ENCODE measurements around the gene CUBN.

CUBN gene

GRCh38 chr10:17041626-17042520 lies 87.7 kb downstream of the CUBN start:
- no peak for DNase-seq (ENCODE audit: low spot score)

GRCh38 chr10:17038627-17039026 lies 91.0 kb downstream of the CUBN start:
- no peak for DNase-seq (ENCODE audit: low spot score)

- DNase-seq (ENCODE audit: low spot score) = no peak
Observed at GRCh38 chr10:17037910-17038309, 91.7 kb downstream of the CUBN start.

- DNase-seq (ENCODE audit: low spot score) = no peak
Observed at GRCh38 chr10:17035446-17035845, 94.2 kb downstream of the CUBN start.

- DNase-seq (ENCODE audit: low spot score) = no peak
Observed at GRCh38 chr10:17033529-17034260, 95.9 kb downstream of the CUBN start.

GRCh38 chr10:17031637-17032635 lies 97.7 kb downstream of the CUBN start:
- DNase-seq (ENCODE audit: low spot score) = no peak

GRCh38 chr10:17029581-17030271 lies 99.9 kb downstream of the CUBN start:
- DNase-seq (ENCODE audit: low spot score) = no peak

GRCh38 chr10:17029239-17029580 lies 100.4 kb downstream of the CUBN start:
- no peak for DNase-seq (ENCODE audit: low spot score)

GRCh38 chr10:17028798-17029197 lies 100.8 kb downstream of the CUBN start:
- DNase-seq (ENCODE audit: low spot score) = no peak

GRCh38 chr10:17026686-17027485 lies 102.7 kb downstream of the CUBN start:
- no peak for DNase-seq (ENCODE audit: low spot score)

- peak; percentile 9 for DNase-seq (ENCODE audit: low spot score)
Observed at GRCh38 chr10:17025444-17026295, 103.9 kb downstream of the CUBN start.

GRCh38 chr10:17024461-17024860 lies 105.2 kb downstream of the CUBN start:
- no peak for DNase-seq (ENCODE audit: low spot score)

GRCh38 chr10:17023386-17024298 lies 106.0 kb downstream of the CUBN start:
- no peak for DNase-seq (ENCODE audit: low spot score)

GRCh38 chr10:17022896-17023295 lies 106.7 kb downstream of the CUBN start:
- DNase-seq (ENCODE audit: low spot score) = no peak

- no peak for DNase-seq (ENCODE audit: low spot score)
Observed at GRCh38 chr10:17022466-17022825, 107.2 kb downstream of the CUBN start.

- DNase-seq (ENCODE audit: low spot score) = no peak
Observed at GRCh38 chr10:17021656-17022465, 107.8 kb downstream of the CUBN start.

- DNase-seq (ENCODE audit: low spot score) = no peak
Observed at GRCh38 chr10:17019696-17020095, 109.9 kb downstream of the CUBN start.
